Sigmoid colon (tissue), 4 donors: ENCODE measurements around the gene PRSS27.

Experiments used
- EP300 ChIP-seq, 4 donors: sonication (generic); formaldehyde crosslinking; IDR thresholded peaks; one replicate each; pipeline ENCODE4 v1.6.1; 2017; ENCODE audit warnings: antibody characterized with exemption in 4 of 4
- POLR2A ChIP-seq, 2 donors: fragments of 450-650 bp; IDR thresholded peaks; one replicate each; pipeline ENCODE4 v1.6.1; 2016; ENCODE audit warnings: antibody characterized with exemption in 2 of 2, mild to moderate bottlenecking in 2 of 2, moderate library complexity in 2 of 2
- POLR2AphosphoS5 ChIP-seq, 4 donors: sonication (generic); formaldehyde crosslinking; IDR thresholded peaks; one replicate each; pipeline ENCODE4 v1.6.1; 2017; ENCODE audit warnings: antibody characterized with exemption in 4 of 4
- TF ChIP-seq, protein P1 (sequence below), 4 experiments: fragments of 450-650 bp in 3 of 4; fragments of 200-600 bp in 1 of 4; IDR thresholded peaks; one replicate each; pipeline ENCODE4 v1.5.1; 2016 to 2019; ENCODE audit warnings: antibody characterized with exemption in 4 of 4, mild to moderate bottlenecking in 3 of 4, moderate library complexity in 2 of 4

DNA sequence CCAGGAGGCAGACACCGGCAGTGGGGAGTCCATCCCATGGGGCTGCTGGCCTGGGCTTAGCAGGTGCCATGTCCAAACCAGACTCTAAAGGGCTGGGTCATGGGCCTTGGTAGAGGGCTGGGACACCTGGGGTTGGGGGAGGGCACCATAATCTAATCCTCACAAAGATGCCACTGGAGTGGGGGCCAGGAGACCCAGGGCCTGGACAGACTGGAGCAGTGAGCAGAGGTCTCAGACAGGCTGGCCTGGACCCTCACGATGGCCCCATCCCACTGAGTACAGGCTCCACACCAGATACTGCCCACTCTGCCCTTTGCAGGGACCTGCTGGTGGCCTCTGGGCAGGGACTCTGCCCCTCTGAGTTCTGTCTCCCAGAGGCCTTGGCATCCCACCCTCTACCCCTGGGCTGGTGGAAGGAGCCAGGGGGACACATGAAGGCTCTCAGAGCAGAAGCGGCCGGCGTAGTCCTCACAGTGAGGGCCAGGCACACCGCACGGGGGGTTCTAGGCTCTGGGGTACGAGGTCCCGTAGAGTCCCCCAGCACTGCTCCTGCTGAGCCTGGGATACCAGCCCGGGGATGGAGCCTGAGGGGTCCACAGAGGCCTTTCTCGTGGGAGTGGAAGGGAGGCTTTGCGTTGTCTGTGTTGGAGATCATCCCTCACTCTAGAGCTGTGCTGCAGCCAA, 22.4 kb upstream of the PRSS27 start:
- TF ChIP-seq, protein P1, sequence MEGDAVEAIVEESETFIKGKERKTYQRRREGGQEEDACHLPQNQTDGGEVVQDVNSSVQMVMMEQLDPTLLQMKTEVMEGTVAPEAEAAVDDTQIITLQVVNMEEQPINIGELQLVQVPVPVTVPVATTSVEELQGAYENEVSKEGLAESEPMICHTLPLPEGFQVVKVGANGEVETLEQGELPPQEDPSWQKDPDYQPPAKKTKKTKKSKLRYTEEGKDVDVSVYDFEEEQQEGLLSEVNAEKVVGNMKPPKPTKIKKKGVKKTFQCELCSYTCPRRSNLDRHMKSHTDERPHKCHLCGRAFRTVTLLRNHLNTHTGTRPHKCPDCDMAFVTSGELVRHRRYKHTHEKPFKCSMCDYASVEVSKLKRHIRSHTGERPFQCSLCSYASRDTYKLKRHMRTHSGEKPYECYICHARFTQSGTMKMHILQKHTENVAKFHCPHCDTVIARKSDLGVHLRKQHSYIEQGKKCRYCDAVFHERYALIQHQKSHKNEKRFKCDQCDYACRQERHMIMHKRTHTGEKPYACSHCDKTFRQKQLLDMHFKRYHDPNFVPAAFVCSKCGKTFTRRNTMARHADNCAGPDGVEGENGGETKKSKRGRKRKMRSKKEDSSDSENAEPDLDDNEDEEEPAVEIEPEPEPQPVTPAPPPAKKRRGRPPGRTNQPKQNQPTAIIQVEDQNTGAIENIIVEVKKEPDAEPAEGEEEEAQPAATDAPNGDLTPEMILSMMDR (IDR thresholded peaks at IDR 0.05), result no peak
- TF ChIP-seq POLR2A (IDR thresholded peaks at IDR 0.05) (no peak), POLR2AphosphoS5 (IDR thresholded peaks at IDR 0.05) (no peak), EP300 (IDR thresholded peaks at IDR 0.05) (no peak)
